ENCODE results near the gene PMS2. TPM values are rescaled to one million over a fixed set of nuclear protein-coding genes. Genes with fewer than 3 reads are reported as not detected.
A peak's percentile ranks its signal among the peaks of the same experiment; 100 is the strongest.
"Not testable (repeated sequence)": the region's sequence is repeated elsewhere in the genome, so short reads cannot be mapped to it uniquely, and the experiment has no call there.

Gene PMS2
- total RNA-seq, 2 experiments from 2014 or later: 19.7 to 21.2 TPM

DNA sequence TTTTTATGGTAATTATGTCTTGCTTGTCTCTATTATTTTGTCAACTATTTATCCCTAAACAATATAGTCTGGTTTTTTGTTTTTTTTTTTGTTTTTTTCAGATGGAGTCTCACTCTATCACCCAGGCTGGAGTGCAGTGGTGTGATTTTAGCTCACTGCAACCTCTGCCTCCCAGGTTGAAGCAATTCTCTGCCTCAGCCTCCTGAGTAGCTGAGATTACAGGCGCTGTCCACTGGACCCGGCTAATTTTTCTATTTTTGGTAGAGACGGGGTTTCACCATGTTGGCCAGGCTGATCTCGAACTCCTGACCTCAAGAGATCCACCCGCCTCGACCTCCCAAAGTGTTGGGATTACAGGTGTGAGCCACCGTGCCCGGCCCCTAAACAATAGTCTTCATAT lies 1.5 kb upstream of the PMS2 start:
- CTCF ChIA-PET: interaction anchor here (2.8 to 4.3 kb wide), 2 partner anchors 13 to 16 kb away, joined by 11 to 23 read pairs; no protein-coding TSS in a partner anchor
- peaks cover 53% of the 10 kb centered on the region for H3K4me1 Mint-ChIP-seq

DNA sequence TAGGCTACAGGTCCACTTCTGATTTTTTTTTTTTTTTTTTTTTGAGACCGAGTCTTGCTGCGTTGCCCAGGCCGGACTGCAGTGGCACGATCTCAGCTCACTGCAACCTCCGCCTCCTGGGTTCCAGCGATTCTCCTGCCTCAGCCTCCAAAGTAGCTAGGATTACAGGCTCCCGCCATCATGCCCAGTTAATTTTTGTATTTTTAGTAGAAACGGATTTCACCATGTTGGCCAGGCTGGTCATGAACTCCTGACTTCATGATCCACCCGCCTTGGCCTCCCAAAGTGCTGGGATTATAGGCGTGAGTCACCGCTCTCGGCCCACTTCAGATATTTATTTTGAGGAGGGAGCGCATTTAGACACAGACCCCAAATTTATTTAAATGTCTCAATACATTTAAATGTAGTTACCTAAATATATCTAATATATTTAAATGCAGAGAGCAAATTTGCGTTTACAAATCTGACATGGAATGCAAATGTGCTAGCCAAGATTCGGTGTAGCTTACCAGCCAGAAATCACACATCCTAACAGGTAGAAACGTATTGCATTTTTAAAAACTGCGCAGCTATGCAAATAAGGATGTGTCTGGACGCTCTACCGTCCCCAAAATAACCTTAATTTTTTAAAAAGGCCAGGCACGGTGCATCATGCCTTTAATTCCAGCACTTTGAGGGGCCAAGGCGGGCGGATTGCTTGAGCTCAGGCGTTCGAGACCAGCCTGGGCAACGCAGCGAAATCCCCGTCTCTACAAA lies 836 bp downstream of the PMS2 start:
- not testable (repeated sequence) for DNase-seq, H3K9me3 Mint-ChIP-seq, H3K27me3 Mint-ChIP-seq
- Mint-ChIP-seq H3K4me1 (peaks cover 47% of the 10 kb centered on the region), H3K4me3 (peak overlapping the region; percentile 86), H3K36me3 (ENCODE audit: low read depth) (peaks cover 24% of the 10 kb centered on the region), H3K27ac (peak overlapping the region; percentile 0)
- POLR2A ChIA-PET: interaction anchor here (1.1 to 2.5 kb wide), 6 partner anchors 10 to 611 kb away, joined by 3 to 15 read pairs (median 6); partner anchors contain the start of gene DAGLB
- CTCF ChIA-PET: interaction anchor here (0.7 to 4.3 kb wide), 11 partner anchors 11 to 451 kb away, joined by 3 to 23 read pairs (median 3); no protein-coding TSS in a partner anchor

More for the DNA sequence above, 1.5 kb upstream of the PMS2 start:
- H3K36me3 Mint-ChIP-seq (ENCODE audit: low read depth): peaks cover 24% of the 10 kb centered on the region
- DNase-seq, H3K9me3 Mint-ChIP-seq, H3K27me3 Mint-ChIP-seq: not testable (repeated sequence)
- H3K27ac Mint-ChIP-seq: peak overlapping the region; percentile 84
- POLR2A ChIA-PET: interaction anchor here (1.5 to 1.7 kb wide), 2 partner anchors 13 to 15 kb away, joined by 3 to 14 read pairs; no protein-coding TSS in a partner anchor
- H3K4me3 Mint-ChIP-seq: peak overlapping the region; percentile 86

DNA sequence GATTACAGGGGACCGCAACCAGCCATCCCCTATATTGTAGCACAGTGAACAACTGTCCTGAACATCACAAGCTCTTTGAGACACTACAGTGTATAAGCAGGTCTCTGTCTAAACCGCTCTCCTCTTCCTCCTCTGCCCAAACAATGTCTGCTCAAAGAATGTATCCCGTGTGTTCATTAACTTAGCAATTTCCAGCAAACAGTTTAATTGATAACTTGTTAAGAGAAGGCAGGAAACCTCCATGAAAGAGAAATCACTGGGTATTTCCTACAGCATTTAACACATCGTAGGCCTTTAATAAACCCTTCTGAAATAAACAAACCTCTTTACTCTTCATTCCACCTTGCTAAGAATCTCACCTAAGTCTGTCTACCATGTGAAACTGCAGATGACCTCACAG lies 1.5 kb downstream of the PMS2 start:
- H3K4me1 Mint-ChIP-seq: peaks cover 41% of the 10 kb centered on the region
- H3K27me3 Mint-ChIP-seq: no peaks in the 10 kb centered on the region
- CTCF ChIA-PET: interaction anchor here (0.6 to 4.3 kb wide), 8 partner anchors 10 to 374 kb away, joined by 3 to 23 read pairs (median 3); no protein-coding TSS in a partner anchor
- H3K4me3 Mint-ChIP-seq: peak overlapping the region; percentile 66
- no peak for DNase-seq
- H3K27ac Mint-ChIP-seq: peak overlapping the region; percentile 0
- peaks cover 22% of the 10 kb centered on the region for H3K36me3 Mint-ChIP-seq (ENCODE audit: low read depth)
- POLR2A ChIA-PET: interaction anchor here (1.6 kb wide), 1 partner anchor 184 kb away, joined by 6 read pairs; no protein-coding TSS in a partner anchor
- H3K9me3 Mint-ChIP-seq: no peaks in the 10 kb centered on the region

DNA sequence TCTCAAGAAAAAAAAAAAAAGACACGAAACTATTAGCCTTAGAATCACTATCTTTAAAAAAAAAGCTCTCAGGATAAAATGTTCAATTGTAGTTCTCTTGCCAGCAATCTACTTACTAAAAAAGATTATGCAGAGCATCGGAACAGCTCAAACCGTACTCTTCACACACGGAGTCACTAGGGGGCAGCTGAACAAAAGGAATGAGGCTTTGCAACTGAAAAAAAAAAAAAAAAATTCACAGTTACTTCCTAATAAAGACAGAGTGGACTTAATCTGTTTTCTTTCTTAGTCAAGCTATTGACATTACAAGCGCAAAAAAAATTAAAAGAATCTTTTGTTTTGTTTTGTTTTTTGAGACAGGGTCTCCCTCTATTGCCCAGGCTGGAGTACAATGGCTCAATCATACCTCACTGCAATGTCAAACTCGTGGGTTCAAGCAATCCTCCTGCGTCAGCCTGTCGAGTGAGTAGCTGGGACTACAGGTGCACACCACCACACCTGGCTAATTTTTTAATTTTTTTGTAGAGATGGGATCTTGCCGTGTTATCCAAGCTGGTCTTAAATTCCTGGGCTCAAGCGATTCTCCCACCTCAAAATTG lies 11.5 kb downstream of the PMS2 start:
- H3K27me3 Mint-ChIP-seq: no peaks in the 10 kb centered on the region
- no peak overlapping the region for H3K4me3 Mint-ChIP-seq
- H3K4me1 Mint-ChIP-seq: no peaks in the 10 kb centered on the region
- H3K36me3 Mint-ChIP-seq (ENCODE audit: low read depth): peaks cover 43% of the 10 kb centered on the region
- peak; percentile 42 for DNase-seq
- H3K9me3 Mint-ChIP-seq: no peaks in the 10 kb centered on the region
- ChIA-PET POLR2A (interaction anchor here (0.7 to 2.6 kb wide), 3 partner anchors 12 to 18 kb away, joined by 4 to 15 read pairs (median 4); partner anchors contain the start of genes AIMP2 and PMS2), CTCF (interaction anchor here (0.6 to 3.9 kb wide), 21 partner anchors 11 to 440 kb away, joined by 3 to 26 read pairs (median 4); partner anchors contain the start of genes AIMP2 and PMS2)
- no peak overlapping the region for H3K27ac Mint-ChIP-seq

DNA sequence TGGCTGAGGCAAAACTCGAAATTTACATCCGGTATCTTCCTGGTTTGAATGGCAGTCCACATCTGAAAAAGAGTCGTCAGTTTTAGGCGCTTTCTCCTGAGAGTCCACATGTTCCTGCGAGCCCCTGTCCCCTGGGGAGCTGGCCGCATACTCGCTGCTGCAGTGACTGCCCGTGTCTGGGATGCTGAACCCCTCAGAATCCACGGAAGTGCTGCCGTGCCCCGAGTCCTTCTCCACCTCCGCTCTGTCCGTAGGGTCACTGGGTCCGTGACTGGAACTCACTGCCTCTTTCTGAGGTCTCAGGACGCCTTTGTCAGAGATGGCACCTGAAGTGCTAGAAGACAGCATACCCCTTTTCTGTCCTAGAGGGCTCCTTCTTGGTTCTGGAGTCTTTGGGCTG lies 21.8 kb downstream of the PMS2 start:
- H3K36me3 Mint-ChIP-seq (ENCODE audit: low read depth): peaks cover 31% of the 10 kb centered on the region
- DNase-seq, CTCF ChIA-PET, H3K9me3 Mint-ChIP-seq, POLR2A ChIA-PET, H3K27me3 Mint-ChIP-seq, H3K27ac Mint-ChIP-seq, H3K4me1 Mint-ChIP-seq, H3K4me3 Mint-ChIP-seq: not testable (repeated sequence)

DNA sequence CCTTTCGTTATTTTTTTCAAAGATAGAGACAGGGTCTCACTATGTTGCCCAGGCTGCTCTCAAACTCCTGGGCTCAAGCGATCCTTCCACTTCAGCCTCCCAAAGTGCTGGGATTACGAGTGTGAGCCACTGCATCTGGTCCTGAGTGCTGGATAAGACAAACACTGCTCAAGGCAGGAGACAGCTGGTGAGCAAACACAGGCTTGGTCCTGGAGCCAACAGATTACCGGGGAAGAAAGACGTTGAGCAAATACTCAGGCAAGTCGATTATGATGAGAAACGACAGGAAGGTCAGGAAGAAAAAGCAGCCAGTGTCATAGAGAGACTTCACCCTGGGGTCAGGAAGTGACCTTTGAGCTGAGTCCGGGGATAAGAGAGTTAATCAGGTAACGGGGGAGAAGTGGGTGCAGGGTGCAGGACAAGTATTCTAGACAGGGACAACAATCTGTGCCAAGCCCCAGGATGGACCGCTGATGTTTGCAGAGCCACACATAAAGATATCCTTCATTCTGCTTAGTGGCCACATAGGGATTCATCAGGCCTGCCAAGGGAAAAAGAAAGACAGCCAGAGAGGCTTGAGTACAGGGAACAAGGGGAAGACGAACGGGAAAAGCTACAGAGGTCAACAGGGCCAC lies 29.1 kb downstream of the PMS2 start:
- POLR2A ChIA-PET, H3K4me1 Mint-ChIP-seq, H3K9me3 Mint-ChIP-seq, H3K27ac Mint-ChIP-seq, H3K27me3 Mint-ChIP-seq, CTCF ChIA-PET, DNase-seq, H3K4me3 Mint-ChIP-seq: not testable (repeated sequence)
- peaks cover 16% of the 10 kb centered on the region for H3K36me3 Mint-ChIP-seq (ENCODE audit: low read depth)

DNA sequence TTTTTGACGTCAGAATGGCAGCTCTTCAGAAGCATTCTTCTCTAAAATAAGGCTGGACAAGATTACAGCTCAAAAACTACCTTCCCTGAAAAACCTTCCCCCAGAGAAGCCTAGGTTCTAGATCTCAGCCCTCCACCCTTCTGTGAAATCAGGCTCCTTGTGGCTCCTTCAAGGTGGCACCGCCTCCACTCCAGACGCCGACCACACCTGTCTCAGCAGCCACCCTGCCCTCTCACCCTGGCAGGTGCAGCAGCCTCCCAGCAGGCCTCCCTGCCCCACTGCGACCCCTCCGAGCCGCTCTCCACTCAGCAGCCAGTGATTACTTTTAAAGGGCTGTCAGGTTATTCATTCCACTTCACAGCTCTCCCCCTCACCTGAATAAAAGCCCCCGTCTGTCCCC lies 35.3 kb downstream of the PMS2 start:
- CTCF ChIA-PET; DNase-seq; H3K27ac Mint-ChIP-seq; H3K27me3 Mint-ChIP-seq; H3K9me3 Mint-ChIP-seq; H3K36me3 Mint-ChIP-seq (ENCODE audit: low read depth); H3K4me3 Mint-ChIP-seq; POLR2A ChIA-PET; H3K4me1 Mint-ChIP-seq: not testable (repeated sequence)

DNA sequence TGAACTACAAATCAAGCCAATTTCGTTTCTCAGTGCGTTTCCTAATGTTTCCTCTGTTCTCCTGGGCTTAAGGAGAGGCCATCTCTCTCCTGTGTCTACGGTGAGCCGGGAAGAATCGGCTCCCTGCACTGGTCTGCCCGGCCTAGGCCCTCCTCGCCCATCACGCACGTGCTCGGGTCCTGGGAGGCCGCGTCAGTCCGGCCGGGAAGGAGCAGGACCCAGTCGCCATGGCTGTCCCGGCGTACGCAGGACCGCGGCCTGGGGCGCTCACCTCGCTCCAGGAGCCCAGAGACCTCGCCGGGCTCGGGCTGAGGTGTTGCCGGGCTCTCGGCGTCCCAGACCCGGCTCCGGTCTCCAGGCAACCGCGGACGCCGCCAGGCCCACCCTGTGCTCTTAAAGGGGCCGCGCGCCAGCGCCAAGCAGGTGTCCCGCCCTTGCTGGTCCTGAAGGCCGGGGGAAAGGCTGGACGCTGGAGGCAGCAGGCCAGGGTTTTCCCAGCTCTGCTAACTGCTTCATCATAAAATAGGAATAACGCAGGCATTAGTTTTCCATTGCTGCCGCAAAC lies 38.4 kb downstream of the PMS2 start, which contains the start of gene RSPH10B:
Gene RSPH10B, minus strand, starts transcription at position 343 of the 565 bp plus-strand sequence. CDS start 3,573 bp downstream, outside the sequence.
- H3K9me3 Mint-ChIP-seq; H3K27ac Mint-ChIP-seq; CTCF ChIA-PET; H3K27me3 Mint-ChIP-seq; H3K4me1 Mint-ChIP-seq; H3K4me3 Mint-ChIP-seq; H3K36me3 Mint-ChIP-seq (ENCODE audit: low read depth); POLR2A ChIA-PET; DNase-seq: not testable (repeated sequence)

DNA sequence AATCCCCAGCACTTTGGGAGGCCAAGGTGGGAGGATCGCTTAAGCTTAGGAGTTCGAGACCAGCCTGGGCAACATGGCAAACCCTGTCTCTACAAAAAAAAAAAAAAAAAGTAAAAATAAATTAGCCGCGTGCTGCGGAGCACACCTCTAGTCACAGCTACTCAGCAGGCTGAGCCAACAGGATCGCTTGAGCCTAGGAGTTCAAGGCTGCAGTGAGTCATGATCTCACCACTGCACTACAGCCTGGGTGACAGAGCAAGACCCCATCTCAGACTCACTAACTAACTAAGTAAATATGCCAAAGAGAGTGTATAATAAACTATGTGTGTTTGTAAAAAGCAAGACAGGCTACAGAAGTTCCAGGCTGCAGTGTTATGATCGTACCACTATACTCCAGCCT lies 45.0 kb downstream of the PMS2 start:
- H3K36me3 Mint-ChIP-seq (ENCODE audit: low read depth); H3K9me3 Mint-ChIP-seq; H3K4me1 Mint-ChIP-seq; H3K27me3 Mint-ChIP-seq; H3K27ac Mint-ChIP-seq; CTCF ChIA-PET; H3K4me3 Mint-ChIP-seq; POLR2A ChIA-PET; DNase-seq: not testable (repeated sequence)

DNA sequence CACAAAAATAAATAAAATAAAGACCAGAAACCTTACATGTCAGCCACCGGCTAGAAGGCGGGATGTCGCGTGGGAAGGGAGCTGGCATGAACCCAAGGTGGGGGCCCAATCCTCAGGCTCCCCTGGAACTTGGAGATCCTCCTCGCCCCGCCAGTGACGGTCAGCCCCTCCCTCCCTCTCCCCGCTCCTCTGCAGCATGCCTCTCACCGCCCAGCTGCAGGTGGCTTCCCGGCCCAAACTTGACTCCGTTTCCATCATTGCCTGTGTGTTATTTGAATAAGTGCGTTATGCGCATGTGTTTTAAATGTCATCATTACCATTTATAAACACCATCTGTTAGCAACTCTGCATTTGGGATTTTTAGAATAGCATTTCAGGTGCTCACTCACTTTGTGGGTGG lies 45.6 kb downstream of the PMS2 start:
- DNase-seq; POLR2A ChIA-PET; H3K36me3 Mint-ChIP-seq (ENCODE audit: low read depth); H3K4me3 Mint-ChIP-seq; CTCF ChIA-PET; H3K27ac Mint-ChIP-seq; H3K4me1 Mint-ChIP-seq; H3K9me3 Mint-ChIP-seq; H3K27me3 Mint-ChIP-seq: not testable (repeated sequence)

DNA sequence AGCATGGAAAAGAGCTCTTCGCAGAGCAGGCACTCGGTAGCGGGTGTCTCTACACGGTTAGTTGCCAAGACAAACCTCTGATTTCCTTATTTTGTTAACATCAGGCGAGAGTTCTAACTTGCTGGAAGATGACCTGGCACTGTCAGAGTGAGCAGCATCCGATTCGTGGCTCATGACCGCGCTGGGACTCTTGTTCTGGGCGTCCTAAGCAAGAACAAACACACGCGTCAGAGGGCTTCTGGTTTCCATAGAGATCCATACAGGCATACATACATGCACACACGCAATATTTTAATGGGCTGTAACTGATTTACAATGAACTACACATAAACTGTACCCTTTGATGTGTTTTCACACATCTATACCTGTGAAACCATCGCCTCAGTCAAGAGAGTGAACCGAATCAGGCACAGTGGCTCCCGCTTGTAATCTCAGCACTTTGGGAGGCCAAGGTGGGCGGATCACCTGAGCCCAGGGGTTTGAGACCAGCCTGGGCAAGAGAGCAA lies 73.9 kb downstream of the PMS2 start:
- CTCF ChIA-PET; DNase-seq; H3K27me3 Mint-ChIP-seq; H3K36me3 Mint-ChIP-seq (ENCODE audit: low read depth); H3K27ac Mint-ChIP-seq; H3K4me3 Mint-ChIP-seq; H3K9me3 Mint-ChIP-seq; H3K4me1 Mint-ChIP-seq; POLR2A ChIA-PET: not testable (repeated sequence)

DNA sequence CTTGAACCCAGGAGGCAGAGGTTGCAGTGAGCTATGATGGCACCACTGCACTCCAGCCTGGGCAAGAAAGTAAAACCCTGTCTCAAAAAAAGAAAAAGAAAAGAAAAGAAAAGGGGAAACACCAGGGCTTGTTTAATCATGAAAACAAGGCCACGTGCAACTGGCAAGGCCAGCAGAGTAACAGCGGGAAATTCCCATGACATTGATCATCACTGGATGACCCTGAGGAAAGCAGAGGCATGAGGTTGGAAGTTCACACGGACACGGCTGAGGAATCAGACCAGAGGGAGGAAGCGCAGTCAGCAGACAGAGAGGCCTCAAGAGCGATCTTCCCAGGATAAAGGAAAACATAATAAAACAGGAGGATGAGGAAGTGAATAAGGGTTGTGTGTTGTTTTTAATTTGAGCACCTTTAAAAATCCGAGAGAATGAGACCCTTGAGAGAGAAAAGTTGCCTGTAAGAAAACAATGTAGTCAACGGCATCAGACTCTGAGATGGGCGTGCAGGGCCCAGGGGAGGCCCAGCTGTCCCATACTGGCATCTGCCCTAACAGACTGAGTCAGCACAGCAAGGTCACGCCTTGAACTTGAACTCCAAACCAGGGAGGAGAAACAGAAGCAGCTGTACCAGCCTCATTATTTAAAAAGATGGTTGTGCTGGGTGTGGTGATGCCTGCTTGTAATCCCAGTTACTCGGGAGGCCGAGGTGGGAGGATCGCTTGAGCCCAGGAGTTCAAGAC lies 76.8 kb downstream of the PMS2 start:
- DNase-seq; H3K27ac Mint-ChIP-seq; H3K9me3 Mint-ChIP-seq; POLR2A ChIA-PET; CTCF ChIA-PET; H3K27me3 Mint-ChIP-seq; H3K36me3 Mint-ChIP-seq (ENCODE audit: low read depth); H3K4me1 Mint-ChIP-seq; H3K4me3 Mint-ChIP-seq: not testable (repeated sequence)
